Hepatocyte (in vitro differentiated cells): ENCODE measurements around the gene CELSR2. TPM values are rescaled to one million over a fixed set of nuclear protein-coding genes. Genes with fewer than 3 reads are reported as not detected.

Experiments used
- DNase-seq: peaks from one replicate; pipeline ENCODE4 v3.0.0-alpha.2; 2016; ENCODE audit warnings: low spot score
- H2AFZ ChIP-seq: fragments of 200-600 bp; sonication (generic); 2 replicates; pipeline ENCODE4 v1.6.0; 2016; ENCODE audit warnings: antibody characterized with exemption, mild to moderate bottlenecking
- H3K27ac ChIP-seq: fragments of 200-600 bp; sonication (generic); 2 replicates; pipeline ENCODE4 v1.5.1; 2016; ENCODE audit warnings: mild to moderate bottlenecking
- H3K27me3 ChIP-seq: fragments of 200-600 bp; sonication (generic); 2 replicates; pipeline ENCODE4 v1.6.1; 2016
- H3K36me3 ChIP-seq: fragments of 200-600 bp; sonication (generic); replicated peaks from 2 replicates; pipeline ENCODE4 v1.5.1; 2016; ENCODE audit warnings: low read depth; ENCODE audit not compliant: insufficient read depth
- H3K4me1 ChIP-seq: fragments of 200-600 bp; sonication (generic); 2 replicates; pipeline ENCODE4 v1.5.1; 2016; ENCODE audit warnings: mild to moderate bottlenecking, moderate library complexity; ENCODE audit not compliant: insufficient read depth
- H3K4me2 ChIP-seq: fragments of 200-600 bp; sonication (generic); 2 replicates; pipeline ENCODE4 v1.6.0; 2016
- H3K4me3 ChIP-seq: fragments of 200-600 bp; sonication (generic); 2 replicates; pipeline ENCODE4 v1.5.1; 2016; ENCODE audit warnings: mild to moderate bottlenecking
- H3K79me2 ChIP-seq: fragments of 200-600 bp; sonication (generic); 2 replicates; pipeline ENCODE4 v1.6.0; 2017; ENCODE audit warnings: mild to moderate bottlenecking
- H3K9me2 ChIP-seq: fragments of 200-600 bp; sonication (generic); replicated peaks from 2 replicates; pipeline ENCODE4 v1.6.0; 2017; ENCODE audit warnings: mild to moderate bottlenecking; ENCODE audit not compliant: insufficient read depth
- H3K9me3 ChIP-seq: fragments of 200-600 bp; sonication (generic); 2 replicates; pipeline ENCODE4 v1.5.1; 2016; ENCODE audit warnings: low read depth, mild to moderate bottlenecking
- H4K20me1 ChIP-seq: fragments of 200-600 bp; sonication (generic); 2 replicates; pipeline ENCODE4 v1.6.0; 2016; ENCODE audit warnings: mild to moderate bottlenecking; ENCODE audit not compliant: insufficient read depth, poor library complexity, severe bottlenecking
- CTCF ChIP-seq: fragments of 200-600 bp; sonication (generic); IDR thresholded peaks from 2 replicates; pipeline ENCODE4 v1.5.1; 2016; ENCODE audit warnings: antibody characterized with exemption, mild to moderate bottlenecking; ENCODE audit not compliant: poor library complexity
- EZH2 ChIP-seq: fragments of 200-600 bp; sonication (generic); IDR thresholded peaks from 2 replicates; pipeline ENCODE4 v1.6.1; 2016; ENCODE audit warnings: antibody characterized with exemption, mild to moderate bottlenecking, borderline replicate concordance
- EZH2phosphoT487 ChIP-seq: fragments of 200-600 bp; sonication (generic); IDR thresholded peaks from one replicate; pipeline ENCODE4 v1.6.1; 2018; ENCODE audit warnings: antibody characterized with exemption, mild to moderate bottlenecking, low read depth, moderate library complexity; ENCODE audit not compliant: unreplicated experiment, severe bottlenecking
- WGBS: methylation state at CpG from one replicate; pipeline ENCODE4 v1.1.6; 2016; ENCODE audit warnings: low lambda C conversion rate; ENCODE audit errors: missing lambda C conversion rate; 5-methylcytosine and 5-hydroxymethylcytosine counted together
- polyA plus RNA-seq: library from polyadenylated mRNA; unstranded; fragments of >200 nt; fragmentation: Nextera tagmentation; extraction: Ambion mirVana; gene quantifications from 2 replicates; pipeline ENCODE4 v1.2.1, GENCODE V29; 2016
- total RNA-seq: library from RNA; depleted of rRNA; stranded (reverse); fragments of >200 nt; gene quantifications from 2 replicates; pipeline ENCODE4 v1.2.3, GENCODE V29; 2014

The CELSR2 gene
- total and polyA plus RNA-seq, 2 experiments from 2014 or later, result 3.3 to 3.7 TPM

- Histone ChIP-seq H3K4me3 (no peak overlapping the region), H3K4me1 (peaks cover 15% of the 10 kb centered on the region), H3K27ac (no peak overlapping the region), H3K9me3 (no peaks in the 10 kb centered on the region), H3K36me3 (no peaks in the 10 kb centered on the region), H3K4me2 (no peak overlapping the region), H3K79me2 (no peaks in the 10 kb centered on the region), H4K20me1 (no peaks in the 10 kb centered on the region), H3K9me2 (no peaks in the 10 kb centered on the region), H3K27me3 (no peaks in the 10 kb centered on the region), H2AFZ (no peak overlapping the region)
- WGBS, result 91% methylated on average over 4 of the region's 5 CpGs
- DNase-seq, result no peak
- no peak for TF ChIP-seq EZH2phosphoT487
- TF ChIP-seq CTCF, result no peak
- no peak for TF ChIP-seq EZH2
Measured at GRCh38 chr1:109255678-109256077, 6.3 kb downstream of the CELSR2 start.

GRCh38 chr1:109256085-109256484, 6.7 kb downstream of the CELSR2 start:
- no peaks in the 10 kb centered on the region for H4K20me1 ChIP-seq
- H3K27me3 ChIP-seq, result no peaks in the 10 kb centered on the region
- H3K9me2 ChIP-seq, result no peaks in the 10 kb centered on the region
- H3K9me3 ChIP-seq, result no peaks in the 10 kb centered on the region
- H2AFZ ChIP-seq, result no peak overlapping the region
- no peak for DNase-seq
- WGBS, result 84% methylated on average over 7 of the region's 7 CpGs
- no peaks in the 10 kb centered on the region for H3K79me2 ChIP-seq
- TF ChIP-seq CTCF (no peak), EZH2 (no peak), EZH2phosphoT487 (no peak)
- H3K4me3 ChIP-seq, result no peak overlapping the region
- H3K4me1 ChIP-seq, result peaks cover 15% of the 10 kb centered on the region
- H3K4me2 ChIP-seq, result no peak overlapping the region
- no peaks in the 10 kb centered on the region for H3K36me3 ChIP-seq
- H3K27ac ChIP-seq, result no peak overlapping the region

- H3K4me1 ChIP-seq, result peaks cover 15% of the 10 kb centered on the region
- DNase-seq, result no peak
- H3K9me3 ChIP-seq, result no peaks in the 10 kb centered on the region
- H3K4me2 ChIP-seq, result no peak overlapping the region
- H3K36me3 ChIP-seq, result no peaks in the 10 kb centered on the region
- H3K27me3 ChIP-seq, result no peaks in the 10 kb centered on the region
- H3K27ac ChIP-seq, result no peak overlapping the region
- no peak overlapping the region for H3K4me3 ChIP-seq
- no peaks in the 10 kb centered on the region for H4K20me1 ChIP-seq
- no peaks in the 10 kb centered on the region for H3K79me2 ChIP-seq
- no peaks in the 10 kb centered on the region for H3K9me2 ChIP-seq
- 86% methylated on average over 5 of the region's 5 CpGs for WGBS
- TF ChIP-seq EZH2phosphoT487, result no peak
- TF ChIP-seq CTCF, result no peak
- TF ChIP-seq EZH2, result no peak
- no peak overlapping the region for H2AFZ ChIP-seq
Measured at GRCh38 chr1:109256971-109257681, 7.8 kb downstream of the CELSR2 start.
